DMS 273 (cell line): ENCODE results near the gene ATP2A3.
A peak's percentile ranks its signal among the peaks of the same experiment; 100 is the strongest.
"Not testable (repeated sequence)": the region's sequence is repeated elsewhere in the genome, so short reads cannot be mapped to it uniquely, and the experiment has no call there.

Experiments
- DNase-seq: peaks from one replicate; lab custom pipeline; 2025; ENCODE audit not compliant: unreplicated experiment; lab: John Stamatoyannopoulos, UW

The ATP2A3 gene

DNA sequence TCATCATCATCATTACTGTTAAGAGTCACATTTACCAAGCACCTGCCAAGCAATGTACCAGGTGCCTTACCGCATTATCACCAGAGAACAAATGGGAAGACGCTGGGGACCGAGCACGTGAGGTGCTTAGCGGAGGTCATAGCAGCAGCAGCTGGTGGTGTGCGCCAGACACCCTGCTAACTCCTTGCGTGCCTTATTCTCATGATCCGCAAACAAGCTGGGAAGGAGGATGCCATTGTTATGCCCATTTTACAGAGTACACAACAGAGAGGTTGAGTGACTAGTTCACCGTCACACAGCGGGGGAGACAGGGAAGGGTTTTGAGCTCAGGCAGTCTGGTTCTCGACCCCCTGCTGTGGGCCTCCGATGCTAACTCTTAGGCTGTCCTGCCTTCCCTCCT lies 7.3 kb downstream of the ATP2A3 start:
- DNase-seq = no peak

GRCh38 chr17:3956327-3956957 lies 7.8 kb downstream of the ATP2A3 start:
- DNase-seq = no peak

DNA sequence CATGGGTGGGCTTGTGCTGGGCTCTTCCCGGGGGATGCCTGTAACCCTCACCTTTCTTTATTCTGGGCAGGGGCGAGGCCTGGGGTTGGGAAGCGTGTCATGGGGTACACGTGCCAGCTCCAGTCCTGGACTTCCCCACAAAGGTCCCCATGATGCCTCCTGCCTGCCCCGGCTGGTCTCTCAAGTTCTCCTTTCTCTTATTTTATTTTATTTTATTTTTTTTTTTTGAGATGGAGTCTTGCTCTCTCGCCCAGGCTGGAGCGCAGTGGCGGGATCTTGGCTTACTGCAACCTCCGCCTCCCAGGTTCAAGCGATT lies 8.6 kb downstream of the ATP2A3 start:
- DNase-seq = no peak

GRCh38 chr17:3954976-3955672 lies 9.1 kb downstream of the ATP2A3 start:
- no peak for DNase-seq

DNA sequence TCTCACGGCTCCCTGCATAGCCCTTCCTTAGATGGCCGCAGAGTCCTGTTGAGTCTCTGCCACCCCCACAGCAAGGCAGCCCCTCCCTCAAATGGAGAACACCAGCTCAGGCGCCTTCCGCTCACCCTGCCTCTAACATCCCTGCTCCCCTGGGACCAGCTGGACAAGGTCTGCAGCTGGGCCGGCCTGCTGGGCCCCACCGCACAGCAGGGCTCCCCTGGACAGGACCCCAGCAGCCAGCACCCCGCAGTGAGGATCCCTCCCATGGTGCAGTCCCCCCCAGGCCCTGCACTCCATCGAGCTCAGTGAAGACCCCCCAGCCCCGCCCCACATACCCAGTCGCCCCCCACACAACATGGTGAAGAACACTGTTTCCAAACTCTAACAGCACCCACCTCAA lies 10.2 kb downstream of the ATP2A3 start:
- DNase-seq = no peak

GRCh38 chr17:3953542-3953941 lies 10.7 kb downstream of the ATP2A3 start:
- no peak for DNase-seq

DNA sequence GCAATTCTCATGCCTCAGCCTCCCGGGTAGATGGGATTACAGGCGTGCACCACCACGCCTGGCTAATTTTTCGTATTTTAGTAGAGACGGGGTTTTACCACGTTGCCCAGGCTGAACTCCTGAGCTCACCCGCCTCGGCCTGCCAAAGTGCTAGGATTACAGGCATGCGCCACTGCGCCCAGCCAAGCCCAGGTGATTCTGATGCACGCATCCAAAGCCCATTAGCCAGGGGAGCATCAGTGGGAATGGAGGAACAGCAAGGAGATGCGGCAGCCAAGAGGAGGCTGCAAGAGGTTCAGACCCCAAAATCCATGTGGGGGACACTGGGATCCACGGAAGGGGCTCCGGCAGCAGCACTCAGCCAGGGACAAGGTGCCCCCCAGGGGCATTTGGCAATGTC lies 12.1 kb downstream of the ATP2A3 start:
- DNase-seq = no peak

- no peak for DNase-seq
These were observed 12.8 kb downstream of the ATP2A3 start for GRCh38 chr17:3951420-3951819.

DNA sequence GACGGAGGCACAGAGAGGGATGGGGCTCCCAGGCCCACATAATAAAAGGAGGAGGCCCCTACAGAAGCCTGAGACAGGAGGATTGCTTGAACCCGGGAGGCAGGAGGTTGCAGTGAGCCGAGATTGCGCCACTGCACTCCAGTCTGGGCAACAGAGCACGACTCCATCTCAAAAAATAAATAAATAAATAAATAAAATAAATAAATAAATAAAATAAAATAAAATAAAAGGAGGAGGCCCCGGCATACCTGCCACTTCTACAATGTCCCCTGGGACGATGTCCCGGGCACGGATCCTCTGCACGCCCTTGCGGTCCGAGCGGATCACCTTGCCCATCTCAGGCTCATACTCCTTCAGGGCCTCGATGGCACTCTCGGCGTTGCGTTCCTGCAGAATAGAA lies 13.2 kb downstream of the ATP2A3 start:
- DNase-seq = no peak

GRCh38 chr17:3950584-3950983 lies 13.7 kb downstream of the ATP2A3 start:
- no peak for DNase-seq

DNA sequence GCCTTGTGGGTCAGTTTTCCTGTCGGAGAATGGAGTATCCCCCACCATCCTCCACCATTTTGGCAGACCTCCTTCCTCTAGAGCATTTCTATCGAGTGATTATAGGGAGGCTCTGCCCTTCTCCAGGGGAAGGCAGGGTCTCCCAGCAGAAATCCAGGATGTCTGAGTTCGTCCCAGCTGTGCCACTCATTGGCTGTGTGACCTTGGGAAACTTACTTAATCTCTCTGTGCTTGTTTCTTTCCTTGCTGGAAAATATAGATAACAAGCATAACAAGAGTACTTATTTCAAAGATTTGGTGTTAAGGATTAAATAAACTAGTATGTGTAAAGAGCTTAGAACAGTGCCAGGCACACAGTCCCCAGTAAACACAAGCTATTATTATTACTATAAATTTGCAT lies 14.8 kb downstream of the ATP2A3 start:
- no peak for DNase-seq

GRCh38 chr17:3948551-3948950 lies 15.7 kb downstream of the ATP2A3 start:
- DNase-seq = not testable (repeated sequence)

- no peak for DNase-seq
These were observed 16.9 kb downstream of the ATP2A3 start for GRCh38 chr17:3947318-3947810.

- DNase-seq = peak; percentile 85
These were observed 17.5 kb downstream of the ATP2A3 start for GRCh38 chr17:3946711-3947235.

DNA sequence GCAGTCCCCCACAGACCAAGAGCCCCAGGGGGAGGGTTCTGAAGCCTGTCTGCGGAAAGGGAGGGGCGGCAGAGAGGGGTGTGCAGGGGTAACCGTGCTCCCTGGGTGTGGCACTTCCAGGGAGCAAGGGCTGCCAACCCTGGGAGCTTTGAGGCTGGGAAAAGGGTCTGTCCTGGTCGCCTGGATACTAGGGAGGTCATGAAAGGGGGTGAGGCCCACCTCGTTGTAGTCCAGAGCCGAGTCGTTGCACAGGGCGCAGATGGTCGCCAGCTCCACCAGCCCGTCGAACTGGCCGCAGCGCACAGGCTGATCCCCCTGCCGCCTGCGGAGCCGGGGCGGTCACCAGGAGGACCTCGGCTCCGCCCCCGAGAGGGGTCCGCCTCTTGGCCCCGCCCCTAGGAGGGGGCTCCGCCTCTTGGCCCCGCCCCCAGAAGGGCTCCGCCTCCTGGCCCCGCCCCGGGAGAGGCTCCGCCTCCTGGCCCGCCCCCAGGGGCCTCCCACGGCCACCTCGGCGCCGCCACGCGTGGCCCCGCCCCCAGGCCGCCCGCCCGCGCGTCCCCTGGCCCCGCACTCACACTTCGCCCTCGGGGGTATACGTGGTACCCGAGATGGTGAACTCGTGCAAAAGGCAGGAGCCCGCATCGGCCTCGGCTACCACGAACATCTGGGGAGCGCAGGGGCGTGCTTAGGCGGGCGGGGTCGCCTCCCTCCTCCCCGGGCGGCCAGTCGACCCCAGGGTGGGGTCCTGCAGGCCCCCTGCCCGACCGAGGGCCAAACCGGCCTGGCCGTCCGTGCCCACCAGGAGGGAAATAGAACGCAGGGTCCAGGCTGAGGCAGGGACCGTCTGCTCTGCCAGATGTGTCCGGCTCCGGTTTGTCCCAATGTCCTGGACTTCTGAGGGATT lies 19.5 kb downstream of the ATP2A3 start:
- peak; percentile 26 for DNase-seq

DNA sequence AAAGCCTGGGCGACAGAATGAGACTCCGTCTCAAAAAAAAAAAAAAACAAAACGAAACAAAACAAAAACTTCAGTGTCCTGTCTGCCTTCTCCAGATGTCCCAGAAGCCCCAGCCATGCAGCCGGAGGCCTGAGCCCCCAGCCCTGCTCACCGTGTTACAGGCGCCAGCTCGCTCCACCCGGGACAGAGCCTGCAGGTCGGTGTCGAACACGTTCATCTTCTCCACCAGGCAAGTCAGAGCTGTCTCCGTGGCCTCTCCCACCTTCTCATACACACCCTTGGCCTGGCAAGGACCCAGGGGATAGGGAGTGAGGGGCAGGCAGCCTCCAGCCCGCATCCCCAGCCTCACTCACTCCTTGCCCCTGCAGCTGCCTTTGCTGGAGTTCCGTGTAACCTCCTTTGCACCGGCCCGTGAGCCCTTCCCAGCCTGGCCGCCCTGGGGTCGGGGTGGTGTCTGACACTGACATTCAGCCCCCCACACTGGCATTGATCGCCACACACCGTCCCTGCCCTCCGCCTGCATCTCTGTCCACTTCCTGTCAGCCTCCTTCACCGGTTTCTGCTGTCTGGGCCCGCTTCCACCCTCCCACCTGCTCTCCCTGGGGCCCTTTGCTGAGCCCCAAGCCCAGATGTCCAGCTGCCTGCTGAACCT lies 20.9 kb downstream of the ATP2A3 start:
- DNase-seq = no peak

GRCh38 chr17:3940965-3941698 lies 23.1 kb downstream of the ATP2A3 start:
- DNase-seq = no peak

- no peak for DNase-seq
These were observed 26.9 kb downstream of the ATP2A3 start for GRCh38 chr17:3937359-3937758.

- DNase-seq = peak; percentile 58
These were observed 28.3 kb downstream of the ATP2A3 start for GRCh38 chr17:3935825-3936355.

- peak; percentile 93 for DNase-seq
These were observed 29.1 kb downstream of the ATP2A3 start for GRCh38 chr17:3935140-3935542.
